ENCODE results near the gene TMCC3. TPM values are rescaled to one million over a fixed set of nuclear protein-coding genes. Genes with fewer than 3 reads are reported as not detected.
A peak's percentile ranks its signal among the peaks of the same experiment; 100 is the strongest.
"Not testable (repeated sequence)": the region's sequence is repeated elsewhere in the genome, so short reads cannot be mapped to it uniquely, and the experiment has no call there.

The TMCC3 gene
- total RNA-seq, 1 donor from 2014 or later = 6.0 TPM

DNA sequence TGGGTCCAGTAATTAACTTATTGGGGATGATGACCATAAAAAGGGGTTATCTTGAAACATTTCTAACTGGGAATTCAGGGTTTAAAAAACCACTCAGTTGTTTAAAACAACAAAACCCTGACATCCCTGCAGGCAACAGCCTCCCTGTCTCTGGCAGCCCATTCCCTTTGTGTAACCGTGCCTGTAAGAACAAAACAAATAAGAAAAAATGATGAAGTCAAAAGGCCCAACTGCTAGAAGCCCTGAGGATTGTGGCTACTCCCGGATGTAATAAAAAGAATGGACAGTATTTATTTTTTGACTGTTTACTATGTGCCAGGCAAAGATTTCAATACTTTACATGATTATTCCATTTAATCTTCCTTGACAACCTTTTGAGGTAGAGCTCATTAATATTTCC lies 75.3 kb downstream of the TMCC3 start:
- DNase-seq (ENCODE audit: low read depth) = no peak

DNA sequence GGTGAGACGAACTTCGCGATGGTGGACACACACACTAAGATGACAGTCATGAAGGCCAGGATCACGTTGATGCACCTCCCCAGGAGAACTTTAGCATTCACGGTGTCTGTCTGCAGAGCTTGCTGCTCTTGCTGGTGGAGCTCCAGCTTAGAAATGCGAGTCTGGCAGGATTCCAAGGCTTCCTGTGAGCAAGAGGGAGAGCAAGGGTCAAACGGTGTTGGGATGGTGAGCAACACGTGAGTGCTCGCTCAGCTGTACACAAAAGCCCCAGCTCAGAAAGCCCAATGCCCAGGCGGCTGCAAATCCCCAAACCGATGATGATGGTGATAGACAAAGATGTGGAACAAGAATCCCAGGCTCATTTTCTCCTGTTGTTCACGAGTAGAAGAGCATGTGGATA lies 78.8 kb downstream of the TMCC3 start:
- peak; percentile 12 for DNase-seq (ENCODE audit: low read depth)

DNA sequence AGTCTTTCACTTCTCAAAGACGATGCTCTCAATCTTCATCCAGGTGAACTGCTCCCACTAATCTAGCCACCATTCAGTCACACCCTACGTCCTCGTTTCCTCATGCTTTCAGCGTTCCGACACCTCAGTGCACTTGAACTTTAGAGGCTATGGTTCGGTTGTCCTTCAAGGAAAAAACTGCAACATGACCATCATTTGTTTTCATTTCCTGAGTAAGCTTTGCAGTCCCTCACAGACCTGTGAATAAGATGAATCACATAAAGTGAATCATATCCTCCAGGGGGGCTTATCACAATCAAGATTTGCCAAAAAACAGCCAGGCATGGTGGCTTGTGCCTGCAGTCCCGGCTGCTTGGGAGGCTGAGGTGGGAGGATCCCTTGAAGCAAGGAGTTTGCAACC lies 80.2 kb downstream of the TMCC3 start:
- DNase-seq (ENCODE audit: low read depth) = no peak

DNA sequence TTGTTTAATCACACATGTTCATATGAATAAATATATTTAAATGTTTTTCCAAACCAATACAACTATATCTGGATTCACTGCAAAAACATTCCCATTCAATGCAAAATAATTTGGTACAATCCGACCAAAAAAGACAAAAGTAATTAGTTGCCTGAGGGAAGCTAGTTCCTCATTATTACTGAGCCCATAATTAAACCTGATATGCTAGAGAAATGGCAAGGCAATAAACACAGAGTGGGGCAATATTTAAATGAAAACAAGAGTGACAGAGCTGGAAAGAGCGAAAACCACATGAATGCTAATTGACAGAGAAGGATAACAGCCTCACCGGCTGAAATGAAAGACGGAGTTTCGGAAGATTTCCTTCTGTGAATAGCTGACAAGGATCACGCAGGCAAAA lies 82.6 kb downstream of the TMCC3 start:
- no peak for DNase-seq (ENCODE audit: low read depth)

DNA sequence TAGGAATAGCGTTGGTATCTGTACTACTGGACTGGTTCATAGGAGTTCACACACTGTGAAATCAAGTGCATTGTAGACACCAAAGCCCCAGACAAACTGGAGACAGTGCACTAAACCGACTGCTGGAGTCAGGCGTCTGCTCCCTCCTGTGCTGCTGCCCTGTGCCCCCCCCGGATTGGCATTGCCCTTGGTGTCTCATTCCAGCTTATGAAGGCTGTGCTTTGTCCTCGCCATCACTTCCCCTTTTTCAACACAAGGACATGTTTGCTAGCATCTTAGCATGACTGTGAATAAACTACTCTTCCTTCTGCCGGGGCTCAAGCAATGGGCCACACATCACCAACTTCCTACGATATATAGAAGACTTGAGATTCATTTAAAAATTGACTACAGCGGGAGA lies 84.0 kb downstream of the TMCC3 start:
- DNase-seq (ENCODE audit: low read depth) = no peak

DNA sequence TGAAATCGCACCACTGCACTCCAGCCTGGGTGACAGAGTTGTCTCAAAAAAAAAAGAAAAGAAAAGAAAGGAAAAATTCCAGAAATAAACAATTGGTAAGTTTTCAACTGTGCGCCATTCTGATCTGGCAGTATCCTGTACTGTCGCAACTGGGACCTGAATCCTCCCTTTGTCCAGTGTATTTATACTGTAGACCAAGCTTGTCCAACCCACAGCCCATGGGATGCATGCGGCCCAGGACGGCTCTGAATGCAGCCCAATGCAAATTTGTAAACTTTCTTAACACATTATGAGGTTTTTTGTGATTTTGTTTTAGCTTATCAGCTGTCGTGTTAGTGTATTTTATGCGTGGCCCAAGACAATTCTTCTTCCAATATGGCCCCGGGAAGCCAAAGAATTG lies 84.7 kb downstream of the TMCC3 start:
- no peak for DNase-seq (ENCODE audit: low read depth)

DNA sequence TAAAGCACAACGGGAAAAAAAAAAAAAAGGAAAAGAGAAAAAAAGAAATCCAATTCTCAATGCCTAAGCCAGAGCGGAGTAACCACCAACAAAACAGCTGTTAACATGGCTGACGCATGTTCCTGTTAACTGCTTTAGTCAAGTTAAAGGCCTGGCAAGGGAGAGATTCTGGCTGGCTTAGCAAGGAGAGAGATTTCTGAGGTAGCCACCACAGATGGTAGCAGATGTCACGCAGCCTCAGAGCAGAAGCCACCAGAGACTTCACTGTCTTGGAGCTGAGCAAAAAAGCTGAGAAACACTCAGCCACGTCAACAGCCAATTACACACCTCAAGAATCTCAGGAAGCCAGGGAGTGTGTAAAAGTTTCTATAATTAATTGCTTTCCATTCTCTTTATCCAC lies 87.1 kb downstream of the TMCC3 start:
- peak; percentile 96 for DNase-seq (ENCODE audit: low read depth)

DNA sequence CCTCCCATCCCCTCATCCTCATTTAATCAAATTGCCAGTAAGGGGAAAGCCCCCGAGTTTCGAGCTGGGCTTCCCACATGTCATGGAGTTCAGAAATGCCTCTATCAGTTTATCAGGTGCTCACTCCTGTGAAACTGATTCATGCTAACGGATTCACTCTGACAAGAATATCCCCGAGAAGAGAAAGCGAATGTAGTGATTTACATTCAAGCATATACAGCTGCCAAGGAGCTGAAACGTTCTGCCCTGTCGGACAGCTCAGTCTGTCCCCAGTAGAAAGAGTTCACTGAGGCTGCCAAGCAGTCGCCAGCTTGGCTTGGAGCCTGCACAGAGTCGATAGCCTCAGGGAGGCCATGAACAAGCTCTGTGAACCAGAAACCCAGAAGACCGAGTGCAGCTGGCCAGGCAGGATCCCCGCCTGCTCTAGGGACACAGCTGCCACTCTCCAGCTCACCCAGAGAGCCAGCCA lies 88.4 kb downstream of the TMCC3 start:
- peak; percentile 88 for DNase-seq (ENCODE audit: low read depth)

DNA sequence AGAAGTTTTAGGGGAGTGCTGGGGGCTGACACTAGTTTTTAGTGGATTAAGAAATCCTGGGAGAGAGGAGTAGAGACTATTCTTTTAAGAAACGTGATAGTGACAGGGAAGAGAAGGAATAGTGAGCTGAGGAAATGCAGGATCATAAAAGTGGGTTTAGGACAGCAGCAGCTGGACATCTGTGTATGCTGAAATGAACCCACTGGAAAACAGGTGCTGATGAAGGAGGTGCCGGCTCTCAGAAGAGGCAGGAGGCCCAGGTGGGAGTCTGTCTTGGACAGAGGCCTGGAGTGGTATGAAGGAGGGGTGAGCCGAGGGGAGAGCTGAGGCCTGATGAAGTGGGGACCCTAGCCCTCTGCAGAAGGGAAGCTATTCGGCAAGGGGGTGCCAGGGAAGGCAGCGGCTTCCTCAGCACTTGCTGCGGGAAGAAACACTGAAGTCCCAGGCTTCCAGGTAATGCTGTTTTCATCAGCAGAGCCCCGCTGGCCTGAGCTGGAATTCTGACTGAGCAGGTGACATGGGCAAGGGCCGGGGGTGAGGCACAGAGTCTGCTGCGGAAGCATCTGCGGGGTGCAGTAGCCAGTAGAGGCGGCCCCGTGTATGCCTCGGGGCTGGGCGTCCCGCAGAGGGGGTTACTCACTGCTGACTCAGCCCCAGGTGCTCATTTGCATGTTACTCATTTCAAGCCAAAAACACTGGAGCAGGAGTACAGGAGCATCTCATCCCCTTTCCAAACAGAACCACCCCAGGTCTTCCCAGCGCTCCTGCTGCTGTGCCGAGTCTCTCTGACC lies 89.7 kb downstream of the TMCC3 start:
- DNase-seq (ENCODE audit: low read depth) = peak; percentile 51

DNA sequence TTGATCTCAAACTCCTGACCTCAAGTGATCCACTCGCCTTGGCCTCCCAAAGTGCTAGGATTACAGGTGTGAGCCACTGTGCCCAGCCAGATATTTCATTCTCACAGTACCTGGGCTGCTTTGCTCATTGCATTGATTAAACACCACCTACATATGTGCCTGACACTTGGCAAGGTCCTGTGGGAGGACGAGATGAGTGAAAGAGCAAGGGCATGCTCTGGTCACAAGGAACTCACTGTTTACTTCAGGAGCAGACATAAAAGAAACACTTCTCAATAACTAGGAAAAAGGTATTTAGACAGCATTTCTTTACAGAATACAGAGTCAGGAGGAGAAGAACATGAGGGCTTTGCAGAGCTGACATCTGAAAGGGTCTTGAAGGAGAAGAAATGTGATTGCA lies 91.7 kb downstream of the TMCC3 start:
- DNase-seq (ENCODE audit: low read depth) = no peak

DNA sequence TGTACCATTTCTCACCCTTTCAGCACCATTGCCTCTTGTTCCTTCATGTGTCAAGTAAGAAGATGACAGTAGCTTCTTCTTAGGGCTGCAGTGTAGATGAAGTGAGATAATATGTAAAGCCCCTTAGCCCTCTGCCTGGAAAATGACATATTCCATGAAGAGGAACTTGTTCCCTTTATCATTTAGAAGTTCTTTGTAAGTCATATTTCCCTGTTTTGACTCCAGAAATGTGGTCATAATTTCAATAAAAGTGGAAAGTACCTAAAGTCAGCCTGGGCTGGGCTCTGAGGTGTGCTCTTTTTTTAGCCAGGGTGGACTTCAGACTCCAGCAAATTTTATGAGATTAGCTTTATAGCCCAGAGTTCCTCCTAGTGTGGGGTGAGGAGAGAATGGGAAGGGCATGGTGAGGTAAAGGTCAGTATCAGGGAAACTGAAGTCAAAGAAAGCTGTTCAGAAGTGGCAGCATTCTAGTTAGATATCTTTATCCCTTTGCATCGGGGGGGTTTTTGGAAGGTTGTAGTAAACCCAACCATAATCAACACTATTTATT lies 92.5 kb downstream of the TMCC3 start:
- no peak for DNase-seq (ENCODE audit: low read depth)

DNA sequence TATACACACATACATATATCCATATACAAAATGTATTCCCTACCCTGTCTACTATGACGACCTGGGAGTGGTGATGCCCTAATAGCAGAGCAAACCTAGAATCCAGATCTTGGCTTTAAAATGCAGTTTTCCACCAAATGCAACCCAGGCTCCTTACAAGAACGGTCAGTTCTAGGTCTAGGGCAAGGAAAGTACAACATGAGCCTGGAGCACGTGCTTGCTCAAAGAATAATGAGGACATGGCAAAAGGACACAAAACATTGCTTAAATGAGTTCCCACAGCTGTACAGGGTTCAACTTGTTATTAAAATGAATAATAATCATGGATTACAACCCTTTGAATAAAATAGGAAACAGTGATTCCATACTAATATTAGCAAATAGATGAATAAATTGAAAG lies 94.7 kb downstream of the TMCC3 start:
- no peak for DNase-seq (ENCODE audit: low read depth)

DNA sequence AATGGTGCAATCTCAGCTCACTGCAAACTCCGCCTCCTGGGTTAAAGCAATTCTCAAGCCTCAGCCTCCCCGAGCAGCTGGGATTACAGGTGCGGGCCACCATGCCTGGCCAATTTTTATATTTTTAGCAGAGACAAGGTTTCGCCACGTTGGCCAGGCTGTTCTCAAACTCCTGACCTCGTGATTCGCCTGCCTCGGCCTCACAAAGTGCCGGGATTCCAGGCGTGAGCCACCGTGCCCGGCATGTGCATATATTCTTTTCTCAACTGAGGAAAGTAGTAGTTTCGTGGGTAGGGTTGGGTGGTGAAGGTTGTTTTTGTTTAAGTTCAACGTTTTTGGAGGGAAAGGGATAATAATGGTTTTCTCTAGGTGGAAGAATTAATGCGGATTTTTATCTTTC lies 96.5 kb downstream of the TMCC3 start:
- no peak for DNase-seq (ENCODE audit: low read depth)

DNA sequence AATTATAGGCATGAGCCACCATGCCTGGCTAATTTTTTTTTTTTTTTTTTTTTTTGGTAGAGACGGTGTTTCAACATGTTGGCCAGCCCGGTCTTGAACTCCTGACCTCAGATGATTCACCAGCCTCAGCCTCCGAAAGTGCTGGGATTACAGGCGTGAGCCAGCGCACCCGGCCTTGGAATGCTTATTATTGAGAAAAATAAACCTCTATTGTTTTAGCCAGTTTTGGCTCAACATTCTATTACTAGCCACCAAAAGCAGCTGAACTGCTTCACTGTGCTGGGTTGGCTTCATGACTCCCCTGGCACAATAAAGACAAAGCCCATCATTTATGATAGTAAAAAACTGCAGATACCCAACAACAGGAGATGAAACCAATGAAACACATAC lies 97.2 kb downstream of the TMCC3 start:
- DNase-seq (ENCODE audit: low read depth) = peak; percentile 57

DNA sequence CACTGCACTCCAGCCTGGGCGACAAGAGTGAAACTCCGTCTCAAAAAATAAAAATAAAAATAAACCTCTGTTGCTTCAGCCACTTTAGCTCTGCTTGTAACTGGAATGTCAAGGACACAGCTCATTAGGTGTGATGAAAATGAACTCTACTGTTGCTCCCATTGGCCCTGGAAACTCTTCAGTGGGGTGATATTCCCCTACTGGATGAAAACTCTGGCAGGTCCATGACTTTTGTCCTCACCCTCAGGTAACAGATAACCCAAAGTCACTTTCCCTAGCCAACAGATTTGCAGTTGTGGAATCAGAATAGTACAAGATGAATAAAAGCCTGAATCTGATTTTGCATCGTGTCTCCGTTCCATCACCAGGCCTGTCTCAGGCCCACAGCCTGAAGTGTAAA lies 98.5 kb downstream of the TMCC3 start:
- no peak for DNase-seq (ENCODE audit: low read depth)

DNA sequence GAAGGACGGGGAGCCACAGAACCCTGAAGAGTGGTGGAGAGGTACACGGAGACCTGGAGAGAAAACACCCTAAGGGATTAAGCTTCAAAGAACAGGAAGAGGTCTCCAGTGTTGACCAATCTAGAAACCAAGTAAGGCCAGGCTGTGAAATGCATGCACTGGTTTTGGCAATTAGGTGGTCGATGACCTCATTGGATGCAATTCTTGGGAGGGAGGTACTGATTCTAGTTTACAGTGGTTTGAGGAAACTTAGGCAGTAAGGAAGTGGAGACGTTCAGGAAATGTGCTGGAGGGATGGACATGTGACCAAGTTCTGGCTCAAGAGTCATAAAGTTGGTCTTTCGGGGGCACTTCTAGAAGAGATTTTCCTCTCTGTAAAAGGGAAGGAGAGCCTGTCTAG lies 99.4 kb downstream of the TMCC3 start:
- DNase-seq (ENCODE audit: low read depth) = no peak

DNA sequence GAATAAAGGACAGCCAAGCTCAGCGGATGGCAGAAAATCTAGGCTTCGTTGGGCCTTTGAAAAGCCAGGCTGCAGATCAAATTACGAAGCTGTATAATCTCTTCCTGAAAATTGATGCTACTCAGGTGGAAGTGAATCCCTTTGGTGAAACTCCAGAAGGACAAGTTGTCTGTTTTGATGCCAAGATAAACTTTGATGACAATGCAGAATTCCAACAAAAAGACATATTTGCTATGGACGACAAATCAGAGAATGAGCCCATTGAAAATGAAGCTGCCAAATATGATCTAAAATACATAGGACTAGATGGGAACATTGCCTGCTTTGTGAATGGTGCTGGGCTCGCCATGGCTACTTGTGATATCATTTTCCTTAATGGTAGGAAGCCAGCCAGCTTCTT lies 101.5 kb downstream of the TMCC3 start:
- DNase-seq (ENCODE audit: low read depth) = not testable (repeated sequence)

DNA sequence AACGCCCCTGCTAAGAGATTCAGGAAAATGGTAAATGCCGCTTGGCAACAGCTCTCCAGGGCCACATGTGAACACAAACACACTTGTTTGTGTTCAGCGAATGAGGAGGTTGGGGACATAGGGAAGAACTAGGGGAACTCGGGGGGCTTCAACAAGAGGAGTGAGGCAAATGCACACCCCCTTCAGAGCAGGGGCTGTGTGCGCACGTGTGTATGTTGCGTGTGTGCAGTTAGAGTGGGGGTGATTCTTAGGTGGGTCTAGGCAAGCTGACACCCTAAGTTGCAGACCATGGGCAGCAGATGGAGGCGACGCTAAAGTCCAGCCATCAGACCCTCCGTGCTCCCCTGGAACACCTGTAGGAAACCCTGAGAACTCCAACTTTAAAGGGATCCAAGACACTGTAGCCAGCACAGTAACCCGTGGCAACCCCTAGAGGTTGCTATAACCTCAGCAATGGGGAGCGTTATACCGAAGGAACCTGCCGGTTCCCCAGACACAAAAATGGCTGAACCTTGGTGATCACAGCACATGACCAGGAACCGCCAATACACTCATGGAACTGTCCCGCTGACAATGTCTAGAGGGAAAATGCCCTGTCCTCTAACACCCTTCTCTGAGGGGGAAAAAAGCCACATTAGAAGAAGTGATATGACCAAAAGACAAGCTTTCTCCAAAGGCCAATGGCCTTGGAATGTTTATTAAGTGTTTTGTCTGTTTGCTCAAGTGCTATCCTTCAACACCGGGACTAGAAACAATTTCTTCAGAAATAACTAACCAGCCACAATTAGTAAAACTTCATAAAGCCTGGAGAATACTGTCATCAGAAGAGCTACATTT lies 104.2 kb downstream of the TMCC3 start:
- peak; percentile 68 for DNase-seq (ENCODE audit: low read depth)

DNA sequence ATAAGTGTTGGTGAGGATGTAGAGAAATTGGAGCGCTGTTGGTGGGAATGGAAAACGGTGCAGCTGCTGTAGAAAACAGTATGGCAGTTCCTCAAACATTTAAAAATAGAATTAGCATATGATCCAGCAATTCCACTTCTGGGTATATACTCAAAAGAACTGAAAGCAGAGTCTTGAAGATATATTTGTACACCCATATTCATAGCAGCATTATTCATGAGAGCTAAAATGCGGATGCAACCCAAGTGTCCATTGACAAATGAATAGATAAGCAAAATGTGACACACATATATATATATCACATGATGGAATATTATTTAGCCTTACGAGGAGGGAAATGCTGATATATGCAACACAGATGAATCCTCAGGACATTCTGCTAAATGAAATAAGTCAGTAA lies 106.0 kb downstream of the TMCC3 start:
- no peak for DNase-seq (ENCODE audit: low read depth)

DNA sequence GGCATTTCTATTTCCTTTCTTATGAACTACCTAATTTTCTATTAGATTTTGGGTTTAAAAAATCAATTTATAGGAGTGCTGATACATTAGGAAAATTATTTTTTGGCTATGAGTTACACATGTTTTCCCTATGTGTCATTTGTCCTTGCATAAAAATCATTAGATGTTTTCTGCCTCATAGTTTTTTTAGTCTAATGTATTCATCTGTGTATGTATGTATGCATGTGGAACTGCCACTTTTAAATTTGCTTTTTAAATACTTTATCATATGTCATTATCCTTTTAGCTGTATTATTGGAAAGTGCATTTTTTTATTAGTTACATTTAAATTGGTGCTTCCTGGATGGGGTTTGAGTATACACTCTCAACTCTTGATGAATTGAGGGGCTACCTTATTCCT lies 112.0 kb downstream of the TMCC3 start:
- no peak for DNase-seq (ENCODE audit: low read depth)

DNA sequence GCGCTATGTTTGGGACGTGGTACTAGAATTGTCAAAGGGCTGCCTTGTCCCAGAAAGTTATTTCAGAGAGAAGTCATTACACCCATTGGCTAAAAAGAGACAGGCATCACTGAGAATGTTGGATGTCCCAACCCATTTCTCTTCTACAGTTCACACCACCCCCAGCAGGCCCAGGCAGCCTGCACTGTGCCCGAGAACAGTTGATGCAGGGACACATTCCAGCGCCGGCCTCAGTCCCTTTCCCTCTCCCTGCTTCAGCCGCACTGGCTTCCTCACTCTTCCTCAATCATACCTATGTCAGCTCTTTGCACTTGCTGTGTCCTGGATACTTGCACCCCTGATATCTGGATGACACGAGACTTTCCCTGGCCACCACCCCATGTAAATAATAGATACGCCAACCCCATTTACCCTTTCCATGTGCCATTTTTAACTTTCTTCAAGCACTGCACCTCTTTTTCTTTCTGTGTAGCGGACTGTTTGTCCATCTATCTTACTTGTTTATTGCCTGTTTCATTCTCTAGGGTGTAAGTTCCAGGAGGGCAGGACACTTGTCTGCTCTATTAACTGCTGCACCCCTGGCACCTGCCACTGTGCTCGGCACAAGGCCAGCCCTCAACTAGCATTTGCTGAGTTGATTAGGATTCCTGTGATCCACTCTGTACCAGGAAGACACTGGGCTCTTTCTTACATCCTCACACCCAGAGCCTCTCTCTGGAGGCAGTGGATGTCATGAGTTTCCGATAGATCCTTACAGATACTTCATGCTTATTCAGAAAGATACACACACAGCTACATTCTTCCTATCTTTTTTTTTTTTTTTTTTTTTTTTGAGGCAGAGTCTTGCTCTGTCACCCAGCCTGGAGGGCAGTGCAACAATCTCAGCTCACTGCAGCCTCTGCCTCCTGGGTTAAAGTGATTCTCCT lies 114.1 kb downstream of the TMCC3 start:
- no peak for DNase-seq (ENCODE audit: low read depth)
